A673 (cell line): ENCODE results near the gene CACHD1.

Source experiments
- EZH2 ChIP-seq: fragments of 200-600 bp; sonication (generic); IDR thresholded peaks from 2 replicates; pipeline ENCODE4 v1.6.1; 2017; ENCODE audit warnings: borderline replicate concordance, low read depth, mild to moderate bottlenecking, mixed read lengths, antibody characterized with exemption, low read length; ENCODE audit not compliant: poor library complexity, severe bottlenecking
- TF ChIP-seq, protein P1 (sequence below): fragments of 300-800, 200-600 bp; sonication (generic); conservative IDR thresholded peaks from 2 replicates; pipeline ENCODE4 v1.5.1; 2017; ENCODE audit warnings: low read depth, mild to moderate bottlenecking, antibody characterized with exemption, low read length, moderate library complexity, mixed read lengths

DNA sequence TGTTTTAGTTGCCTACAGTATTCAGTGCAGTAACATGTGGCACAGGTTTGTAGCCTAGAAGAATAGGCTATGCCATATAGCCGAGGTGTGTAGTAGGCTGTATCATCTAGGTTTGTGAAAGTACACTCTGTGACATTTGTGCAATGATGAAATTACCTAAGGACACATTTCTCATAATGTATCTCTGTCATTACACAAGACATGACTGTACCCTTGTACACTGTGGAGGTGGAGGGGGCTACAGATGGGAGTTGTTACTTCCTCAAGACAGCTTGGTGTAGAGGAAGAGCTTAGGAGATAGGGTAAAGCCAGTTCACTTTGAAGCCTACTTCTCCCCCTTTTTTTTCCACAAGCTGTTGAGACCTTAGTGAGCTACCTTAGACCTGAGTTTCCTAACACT, 215.3 kb downstream of the CACHD1 start:
- TF ChIP-seq, protein P1, sequence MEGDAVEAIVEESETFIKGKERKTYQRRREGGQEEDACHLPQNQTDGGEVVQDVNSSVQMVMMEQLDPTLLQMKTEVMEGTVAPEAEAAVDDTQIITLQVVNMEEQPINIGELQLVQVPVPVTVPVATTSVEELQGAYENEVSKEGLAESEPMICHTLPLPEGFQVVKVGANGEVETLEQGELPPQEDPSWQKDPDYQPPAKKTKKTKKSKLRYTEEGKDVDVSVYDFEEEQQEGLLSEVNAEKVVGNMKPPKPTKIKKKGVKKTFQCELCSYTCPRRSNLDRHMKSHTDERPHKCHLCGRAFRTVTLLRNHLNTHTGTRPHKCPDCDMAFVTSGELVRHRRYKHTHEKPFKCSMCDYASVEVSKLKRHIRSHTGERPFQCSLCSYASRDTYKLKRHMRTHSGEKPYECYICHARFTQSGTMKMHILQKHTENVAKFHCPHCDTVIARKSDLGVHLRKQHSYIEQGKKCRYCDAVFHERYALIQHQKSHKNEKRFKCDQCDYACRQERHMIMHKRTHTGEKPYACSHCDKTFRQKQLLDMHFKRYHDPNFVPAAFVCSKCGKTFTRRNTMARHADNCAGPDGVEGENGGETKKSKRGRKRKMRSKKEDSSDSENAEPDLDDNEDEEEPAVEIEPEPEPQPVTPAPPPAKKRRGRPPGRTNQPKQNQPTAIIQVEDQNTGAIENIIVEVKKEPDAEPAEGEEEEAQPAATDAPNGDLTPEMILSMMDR, result no peak
- TF ChIP-seq EZH2, result no peak
